ENCODE measurements around the gene C11orf54.
A peak's percentile ranks its signal among the peaks of the same experiment; 100 is the strongest.

C11orf54 gene

DNA sequence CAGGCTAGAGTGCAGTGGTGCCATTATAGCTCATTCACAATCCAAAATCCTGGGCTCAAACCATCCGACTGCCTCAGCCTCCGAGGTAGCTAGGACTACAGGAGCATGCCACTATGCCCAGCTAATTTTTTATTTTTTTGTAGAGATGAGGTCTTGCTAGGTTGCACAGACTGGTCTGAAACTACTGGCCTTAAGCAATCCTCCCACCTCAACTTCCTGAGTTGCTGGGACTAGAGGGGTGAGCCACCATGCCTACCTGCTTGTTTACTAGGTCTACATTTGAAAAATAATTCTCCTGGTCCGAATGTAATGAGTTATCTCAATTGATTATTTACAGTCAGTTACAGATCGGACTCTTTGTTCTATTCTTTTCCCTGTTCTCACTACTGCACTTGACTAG, 22.2 kb upstream of the C11orf54 start:
- H3K36me3 ChIP-seq (ENCODE audit: control insufficient read depth, insufficient read depth, low read length): peaks cover 54% of the 10 kb centered on the region
- no peak overlapping the region for H3K9ac ChIP-seq (ENCODE audit: low read depth, low read length)
- H3K4me3 ChIP-seq (ENCODE audit: low read depth, low read length): no peak overlapping the region
- H3K27me3 ChIP-seq (ENCODE audit: control insufficient read depth, insufficient read depth, low read length): no peaks in the 10 kb centered on the region
- H3K4me1 ChIP-seq (ENCODE audit: control insufficient read depth, insufficient read depth, low read length): peaks cover 2% of the 10 kb centered on the region; the same call in 1 of the 2 replicates
- H3K9me3 ChIP-seq (ENCODE audit: control insufficient read depth, insufficient read depth, low read length): no peaks in the 10 kb centered on the region
- H3K27ac ChIP-seq (ENCODE audit: low read depth, low read length): no peak overlapping the region

DNA sequence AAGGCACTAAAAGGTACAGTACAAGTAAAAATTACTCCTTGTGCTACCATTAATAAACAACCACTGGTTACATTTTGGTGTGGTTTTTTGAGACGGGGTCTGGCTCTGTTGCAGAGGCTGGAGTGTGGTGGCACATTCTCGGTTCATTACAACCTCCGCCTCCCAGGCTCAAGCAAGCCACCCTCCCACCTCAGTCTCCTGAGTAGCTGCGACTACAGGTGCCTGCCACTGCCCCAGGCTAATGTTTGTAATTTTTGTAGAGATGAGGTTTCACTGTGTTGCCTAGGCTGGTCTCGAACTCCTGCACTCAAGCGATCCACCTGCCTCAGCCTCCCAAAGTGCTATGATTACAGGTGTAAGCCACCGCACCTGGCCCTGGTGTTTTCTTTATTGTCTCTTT, 20.9 kb upstream of the C11orf54 start:
- Histone ChIP-seq H3K9me3 (ENCODE audit: control insufficient read depth, insufficient read depth, low read length) (no peaks in the 10 kb centered on the region), H3K27ac (ENCODE audit: low read depth, low read length) (no peak overlapping the region), H3K36me3 (ENCODE audit: control insufficient read depth, insufficient read depth, low read length) (peaks cover 53% of the 10 kb centered on the region), H3K4me1 (ENCODE audit: control insufficient read depth, insufficient read depth, low read length) (no peaks in the 10 kb centered on the region), H3K4me3 (ENCODE audit: low read depth, low read length) (no peak overlapping the region), H3K9ac (ENCODE audit: low read depth, low read length) (no peak overlapping the region), H3K27me3 (ENCODE audit: control insufficient read depth, insufficient read depth, low read length) (no peaks in the 10 kb centered on the region)

DNA sequence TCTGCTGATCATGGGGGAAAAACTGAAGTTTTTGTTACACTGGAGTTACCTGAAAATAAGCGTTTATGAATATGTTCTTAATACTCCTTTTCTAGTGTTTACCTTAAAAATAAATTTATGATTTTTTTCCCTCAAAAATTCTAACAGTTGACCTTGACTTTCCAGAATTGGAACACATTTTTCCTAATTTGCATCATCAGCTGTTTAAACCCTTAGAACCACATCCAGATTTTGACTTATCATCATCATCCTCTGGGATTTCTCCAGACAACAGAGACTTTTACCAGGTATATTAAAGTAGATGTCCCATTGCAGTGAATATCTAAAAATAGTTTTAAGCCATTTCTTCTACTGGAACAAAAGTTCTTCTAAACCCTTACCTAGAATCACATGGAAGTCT, 17.4 kb upstream of the C11orf54 start:
- Histone ChIP-seq H3K4me1 (ENCODE audit: control insufficient read depth, insufficient read depth, low read length) (no peaks in the 10 kb centered on the region), H3K9ac (ENCODE audit: low read depth, low read length) (no peak overlapping the region), H3K27ac (ENCODE audit: low read depth, low read length) (no peak overlapping the region), H3K36me3 (ENCODE audit: control insufficient read depth, insufficient read depth, low read length) (peaks cover 73% of the 10 kb centered on the region), H3K4me3 (ENCODE audit: low read depth, low read length) (no peak overlapping the region), H3K27me3 (ENCODE audit: control insufficient read depth, insufficient read depth, low read length) (no peaks in the 10 kb centered on the region), H3K9me3 (ENCODE audit: control insufficient read depth, insufficient read depth, low read length) (no peaks in the 10 kb centered on the region)

DNA sequence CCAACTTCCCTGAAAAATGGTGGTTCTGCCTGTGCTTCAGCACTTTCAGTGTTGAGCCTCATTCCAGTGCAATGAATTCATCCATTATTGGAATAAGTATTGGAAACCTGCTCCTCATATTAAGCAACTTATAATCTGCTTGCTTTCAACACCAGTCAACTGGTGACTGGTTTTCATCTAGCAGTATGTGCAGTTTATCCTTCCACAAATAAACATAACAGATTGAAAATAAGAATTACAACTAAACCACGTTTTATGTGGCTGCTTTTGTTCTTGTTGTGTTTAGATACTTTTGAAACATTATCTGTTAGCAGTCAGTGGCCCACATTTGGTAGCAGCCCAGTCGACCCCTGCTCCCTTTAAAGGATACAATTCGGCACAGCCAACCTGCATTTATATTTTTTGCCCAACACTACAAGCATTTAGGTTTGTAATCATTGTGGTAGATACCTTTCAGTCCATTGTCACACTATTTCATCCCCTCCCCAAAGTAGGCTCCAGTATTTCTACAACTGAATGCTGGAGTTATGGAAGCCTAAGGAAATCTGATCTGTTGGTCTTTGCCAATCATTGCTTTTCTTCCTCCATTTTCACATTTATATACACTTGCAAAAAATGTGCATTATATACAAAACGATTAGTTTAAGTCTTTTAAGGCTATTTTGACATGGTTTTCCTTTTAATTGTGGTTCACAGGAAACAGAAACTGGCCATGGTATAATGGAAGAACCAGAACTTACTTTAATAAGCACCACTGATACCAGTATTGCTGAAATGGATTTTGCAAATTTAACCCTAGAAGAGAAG, 13.3 kb upstream of the C11orf54 start:
- Histone ChIP-seq H3K9ac (ENCODE audit: low read depth, low read length) (no peak overlapping the region), H3K27ac (ENCODE audit: low read depth, low read length) (peak overlapping the region; percentile 43), H3K36me3 (ENCODE audit: control insufficient read depth, insufficient read depth, low read length) (peaks cover 90% of the 10 kb centered on the region), H3K9me3 (ENCODE audit: control insufficient read depth, insufficient read depth, low read length) (no peaks in the 10 kb centered on the region), H3K27me3 (ENCODE audit: control insufficient read depth, insufficient read depth, low read length) (no peaks in the 10 kb centered on the region), H3K4me3 (ENCODE audit: low read depth, low read length) (no peak overlapping the region), H3K4me1 (ENCODE audit: control insufficient read depth, insufficient read depth, low read length) (no peaks in the 10 kb centered on the region)

DNA sequence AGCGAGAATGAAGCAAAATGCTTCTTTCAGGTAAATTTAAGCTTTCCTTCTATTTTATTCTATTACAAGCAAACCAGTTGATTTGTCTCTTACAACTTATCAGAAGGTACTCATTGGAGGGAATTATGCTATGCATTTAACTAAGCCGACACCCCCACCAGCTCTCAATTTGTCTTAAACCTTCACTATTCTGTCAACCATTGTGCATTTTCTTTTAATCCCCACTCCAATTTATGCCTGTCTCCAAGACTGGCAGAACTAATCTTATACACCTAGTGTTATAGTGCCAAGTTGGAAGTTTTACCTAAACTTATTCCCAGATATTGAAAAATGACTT, 12.7 kb upstream of the C11orf54 start:
- H3K36me3 ChIP-seq (ENCODE audit: control insufficient read depth, insufficient read depth, low read length): peaks cover 90% of the 10 kb centered on the region
- H3K27me3 ChIP-seq (ENCODE audit: control insufficient read depth, insufficient read depth, low read length): no peaks in the 10 kb centered on the region
- H3K9me3 ChIP-seq (ENCODE audit: control insufficient read depth, insufficient read depth, low read length): no peaks in the 10 kb centered on the region
- no peak overlapping the region for H3K9ac ChIP-seq (ENCODE audit: low read depth, low read length)
- peak overlapping the region; percentile 43 for H3K27ac ChIP-seq (ENCODE audit: low read depth, low read length)
- H3K4me1 ChIP-seq (ENCODE audit: control insufficient read depth, insufficient read depth, low read length): no peaks in the 10 kb centered on the region
- no peak overlapping the region for H3K4me3 ChIP-seq (ENCODE audit: low read depth, low read length)

DNA sequence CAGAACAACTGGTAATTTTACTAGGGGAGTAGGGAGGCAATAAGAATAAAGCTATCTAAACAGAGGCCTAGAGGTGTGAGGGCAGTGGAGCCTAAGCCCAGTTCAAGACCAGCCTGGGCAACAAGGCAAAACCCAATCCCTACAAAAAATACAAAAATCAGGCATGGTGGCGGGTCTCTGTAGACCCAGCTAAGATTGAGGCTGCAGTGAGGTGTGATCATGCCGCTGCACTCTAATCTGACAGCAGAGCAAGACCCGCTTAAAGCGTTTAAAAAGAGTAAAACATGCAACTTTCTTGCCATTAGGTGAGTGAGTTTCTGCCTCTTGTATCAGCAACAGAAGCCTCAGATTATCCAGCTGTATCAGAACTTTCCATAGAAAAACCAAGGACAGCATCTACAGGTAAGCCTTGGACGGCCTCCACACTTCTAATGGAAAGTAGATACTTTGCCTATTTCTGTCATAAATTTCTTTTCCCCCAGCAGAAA, 12.3 kb upstream of the C11orf54 start:
- no peak overlapping the region for H3K9ac ChIP-seq (ENCODE audit: low read depth, low read length)
- H3K27ac ChIP-seq (ENCODE audit: low read depth, low read length): peak overlapping the region; percentile 43
- peaks cover 92% of the 10 kb centered on the region for H3K36me3 ChIP-seq (ENCODE audit: control insufficient read depth, insufficient read depth, low read length)
- no peaks in the 10 kb centered on the region for H3K27me3 ChIP-seq (ENCODE audit: control insufficient read depth, insufficient read depth, low read length)
- H3K4me3 ChIP-seq (ENCODE audit: low read depth, low read length): no peak overlapping the region
- H3K4me1 ChIP-seq (ENCODE audit: control insufficient read depth, insufficient read depth, low read length): no peaks in the 10 kb centered on the region
- H3K9me3 ChIP-seq (ENCODE audit: control insufficient read depth, insufficient read depth, low read length): no peaks in the 10 kb centered on the region

DNA sequence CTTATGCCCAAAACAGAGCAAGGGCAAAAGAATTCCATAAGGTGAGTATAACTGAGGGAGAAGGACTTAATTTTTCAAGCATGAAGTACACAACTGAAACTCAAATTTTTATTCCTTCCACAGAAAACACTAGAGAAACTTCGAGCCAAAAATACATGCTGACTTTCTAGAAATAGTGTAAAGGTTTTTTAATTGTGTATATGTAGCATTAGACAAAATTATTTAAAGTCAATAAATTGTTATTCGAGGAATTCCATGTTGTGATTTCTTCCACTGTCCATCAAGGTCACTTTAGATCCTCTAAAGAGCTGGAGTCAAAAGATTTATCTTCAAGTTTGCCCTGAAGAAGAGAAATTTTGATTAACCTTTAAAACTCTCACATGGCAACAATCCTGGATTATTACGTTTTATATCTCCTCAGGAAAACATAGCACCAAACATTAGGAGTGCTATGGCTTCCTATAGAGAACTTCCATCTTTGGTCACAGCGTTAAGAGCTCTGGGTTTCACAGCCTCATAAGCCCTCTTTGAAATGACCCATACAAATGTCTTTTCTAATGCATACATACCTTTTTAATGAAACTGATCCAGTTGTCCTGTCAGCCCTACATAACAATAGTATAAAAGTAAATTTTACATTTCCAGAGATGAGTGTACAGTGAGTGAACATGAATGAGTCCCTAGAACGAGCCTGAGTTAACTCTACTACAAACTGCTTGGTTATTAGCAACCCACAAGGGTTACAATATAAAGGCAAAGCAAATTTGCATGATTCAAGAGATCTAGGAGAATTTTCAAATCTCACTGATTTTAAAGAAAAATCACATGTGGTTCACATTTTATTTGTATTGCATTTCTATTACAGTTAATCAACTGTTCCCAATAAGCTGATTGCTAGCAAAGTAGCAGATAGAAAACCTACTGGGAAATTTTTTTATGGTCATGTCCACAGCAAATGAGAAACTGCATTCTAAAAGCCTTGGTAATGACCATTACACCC, 11.1 kb upstream of the C11orf54 start:
- Histone ChIP-seq H3K27ac (ENCODE audit: low read depth, low read length) (peak overlapping the region; percentile 29), H3K36me3 (ENCODE audit: control insufficient read depth, insufficient read depth, low read length) (peaks cover 98% of the 10 kb centered on the region)

DNA sequence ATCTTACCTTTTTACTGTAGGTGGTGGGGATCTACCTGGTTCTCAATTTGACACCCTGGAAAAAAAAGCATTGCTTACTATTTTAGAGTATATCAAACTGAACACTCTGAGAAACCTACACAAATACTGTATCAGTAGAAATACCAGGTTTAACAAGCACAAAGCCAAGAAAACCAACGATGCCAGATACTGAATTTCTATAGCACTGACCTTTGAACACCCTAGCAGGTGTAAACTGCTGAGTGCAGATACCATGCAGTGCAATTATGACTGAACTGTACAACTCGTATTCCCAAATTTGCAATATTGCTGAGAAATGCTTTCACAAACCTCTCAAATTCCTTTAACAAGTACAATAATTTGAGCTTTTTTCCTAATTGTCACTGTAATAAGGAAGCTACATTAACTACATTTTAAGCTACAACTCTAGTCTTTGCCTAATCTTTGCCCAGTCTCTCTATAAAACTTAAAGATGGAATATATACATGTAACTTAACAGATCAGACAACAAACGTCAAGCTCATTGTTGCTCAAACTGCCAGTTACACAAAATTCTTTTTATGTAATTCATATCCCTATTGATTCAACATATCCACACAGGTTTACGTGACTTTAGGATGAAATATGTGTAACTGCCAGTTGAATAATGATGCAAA, 9.1 kb upstream of the C11orf54 start:
- no peak overlapping the region for H3K9ac ChIP-seq (ENCODE audit: low read depth, low read length)
- H3K9me3 ChIP-seq (ENCODE audit: control insufficient read depth, insufficient read depth, low read length): no peaks in the 10 kb centered on the region
- no peaks in the 10 kb centered on the region; the same call in 1 of the 2 replicates for H3K4me1 ChIP-seq (ENCODE audit: control insufficient read depth, insufficient read depth, low read length)
- no peak overlapping the region for H3K4me3 ChIP-seq (ENCODE audit: low read depth, low read length)
- H3K36me3 ChIP-seq (ENCODE audit: control insufficient read depth, insufficient read depth, low read length): peaks cover 100% of the 10 kb centered on the region
- no peaks in the 10 kb centered on the region for H3K27me3 ChIP-seq (ENCODE audit: control insufficient read depth, insufficient read depth, low read length)
- H3K27ac ChIP-seq (ENCODE audit: low read depth, low read length): no peak overlapping the region

More for the DNA sequence above, 11.1 kb upstream of the C11orf54 start:
- H3K4me3 ChIP-seq (ENCODE audit: low read depth, low read length): no peak overlapping the region
- H3K9me3 ChIP-seq (ENCODE audit: control insufficient read depth, insufficient read depth, low read length): no peaks in the 10 kb centered on the region
- H3K27me3 ChIP-seq (ENCODE audit: control insufficient read depth, insufficient read depth, low read length): no peaks in the 10 kb centered on the region
- no peak overlapping the region for H3K9ac ChIP-seq (ENCODE audit: low read depth, low read length)
- no peaks in the 10 kb centered on the region for H3K4me1 ChIP-seq (ENCODE audit: control insufficient read depth, insufficient read depth, low read length)

DNA sequence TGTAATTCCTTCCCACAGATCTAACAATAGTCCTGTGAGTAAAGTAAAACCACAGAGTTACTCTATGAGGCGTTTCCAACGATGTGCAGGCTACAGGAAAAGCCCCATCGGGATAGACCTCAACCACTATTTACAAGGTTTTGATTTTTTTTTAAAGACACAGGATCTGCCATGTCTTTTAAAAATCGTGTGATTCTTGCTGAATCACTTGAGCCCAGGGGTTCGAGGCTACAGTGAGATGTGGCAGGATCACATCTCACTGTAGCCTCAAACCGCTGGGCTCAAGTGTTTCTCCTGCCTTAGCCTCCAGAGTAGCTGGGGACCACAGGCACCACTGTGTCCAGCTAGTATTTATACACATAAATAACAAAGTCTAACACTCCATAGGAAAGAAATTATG, 8.0 kb upstream of the C11orf54 start:
- Histone ChIP-seq H3K27ac (ENCODE audit: low read depth, low read length) (peak overlapping the region; percentile 27), H3K9me3 (ENCODE audit: control insufficient read depth, insufficient read depth, low read length) (no peaks in the 10 kb centered on the region), H3K27me3 (ENCODE audit: control insufficient read depth, insufficient read depth, low read length) (no peaks in the 10 kb centered on the region), H3K4me3 (ENCODE audit: low read depth, low read length) (no peak overlapping the region), H3K36me3 (ENCODE audit: control insufficient read depth, insufficient read depth, low read length) (peaks cover 100% of the 10 kb centered on the region), H3K9ac (ENCODE audit: low read depth, low read length) (no peak overlapping the region), H3K4me1 (ENCODE audit: control insufficient read depth, insufficient read depth, low read length) (peaks cover 9% of the 10 kb centered on the region)

DNA sequence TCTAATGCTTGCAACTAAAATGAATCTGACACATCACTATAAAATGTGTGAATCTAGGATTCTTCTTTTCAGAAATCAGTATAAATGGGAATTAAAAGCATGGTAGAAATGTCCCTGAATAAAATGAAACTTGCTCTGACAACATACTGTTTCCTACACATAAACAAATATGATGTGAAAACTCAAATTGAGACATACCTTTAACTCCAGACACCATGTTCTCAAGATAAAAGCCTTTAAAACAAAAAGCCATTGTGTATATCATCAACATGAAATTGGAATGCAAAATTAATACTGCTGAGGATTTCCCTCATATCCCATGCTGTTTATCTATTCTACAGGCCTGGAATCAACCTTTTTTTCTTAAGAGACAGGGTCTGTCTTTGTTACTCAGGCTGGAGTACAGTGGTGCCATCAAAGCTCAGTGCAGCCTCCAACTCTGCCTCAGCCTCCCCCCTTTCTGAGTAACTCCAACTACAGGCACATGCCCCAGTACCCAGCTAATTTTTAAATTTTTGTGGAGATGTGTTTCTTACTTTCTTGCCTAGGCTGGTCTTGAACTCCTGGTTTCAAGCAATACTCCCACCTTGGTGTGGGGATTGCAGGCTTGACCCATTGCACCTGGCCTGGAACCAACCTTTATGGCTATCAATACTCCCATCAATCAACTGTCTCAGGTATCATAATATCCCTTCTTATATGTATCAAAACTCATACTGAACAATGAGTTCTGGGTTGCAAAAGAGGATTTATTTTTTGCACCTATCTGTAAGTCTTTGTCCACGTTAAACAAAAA, 6.8 kb upstream of the C11orf54 start:
- Histone ChIP-seq H3K4me3 (ENCODE audit: low read depth, low read length) (no peak overlapping the region), H3K4me1 (ENCODE audit: control insufficient read depth, insufficient read depth, low read length) (peaks cover 15% of the 10 kb centered on the region), H3K27ac (ENCODE audit: low read depth, low read length) (no peak overlapping the region), H3K9ac (ENCODE audit: low read depth, low read length) (no peak overlapping the region), H3K9me3 (ENCODE audit: control insufficient read depth, insufficient read depth, low read length) (no peaks in the 10 kb centered on the region), H3K27me3 (ENCODE audit: control insufficient read depth, insufficient read depth, low read length) (no peaks in the 10 kb centered on the region), H3K36me3 (ENCODE audit: control insufficient read depth, insufficient read depth, low read length) (peaks cover 100% of the 10 kb centered on the region)
